Chondrocyte (in vitro differentiated cells): Measurements from ENCODE around the gene TMEM250. TPM values are rescaled to one million over a fixed set of nuclear protein-coding genes. Genes with fewer than 3 reads are reported as not detected.

Experiments
- DNase-seq: peaks from one replicate; pipeline ENCODE4 v3.0.0; 2021; ENCODE audit warnings: mixed read lengths, low spot score
- H3K27ac Mint-ChIP-seq: one replicate; pipeline ENCODE4 v1.8.0; 2021; ENCODE audit warnings: mild to moderate bottlenecking, moderate library complexity, mixed read lengths; ENCODE audit not compliant: unreplicated experiment
- H3K27me3 Mint-ChIP-seq: 2 replicates; pipeline ENCODE4 v1.8.0; 2021; ENCODE audit warnings: low read depth, mixed read lengths
- H3K36me3 Mint-ChIP-seq: 2 replicates; pipeline ENCODE4 v1.8.0; 2021; ENCODE audit warnings: low read depth, mixed read lengths
- H3K4me1 Mint-ChIP-seq: 2 replicates; pipeline ENCODE4 v1.8.0; 2021; ENCODE audit warnings: low read depth, mild to moderate bottlenecking, mixed read lengths
- H3K4me3 Mint-ChIP-seq: one replicate; pipeline ENCODE4 v1.8.0; 2021; ENCODE audit warnings: mild to moderate bottlenecking, moderate library complexity, mixed read lengths; ENCODE audit not compliant: unreplicated experiment
- H3K9me3 Mint-ChIP-seq: 2 replicates; pipeline ENCODE4 v1.8.0; 2021; ENCODE audit warnings: low read depth, mixed read lengths
- CTCF ChIP-seq: fragments of 200-600 bp; sonication (generic); IDR thresholded peaks from 2 replicates; pipeline ENCODE4 v1.5.0; 2021; ENCODE audit warnings: antibody characterized with exemption, mild to moderate bottlenecking, moderate library complexity
- total RNA-seq: library from RNA; stranded (reverse); gene quantifications from 3 replicates; pipeline ENCODE4 v1.2.1, GENCODE V29; 2021

Gene TMEM250
- total RNA-seq, 1 donor from 2014 or later = 37.3 TPM

GRCh38 chr9:136093346-136093986 lies 25.2 kb downstream of the TMEM250 start:
- Mint-ChIP-seq H3K4me1 (peaks cover 45% of the 10 kb centered on the region), H3K27me3 (peaks cover 2% of the 10 kb centered on the region)
- TF ChIP-seq CTCF = no peak

GRCh38 chr9:136092741-136093140 lies 25.9 kb downstream of the TMEM250 start:
- Mint-ChIP-seq H3K4me1 (peaks cover 45% of the 10 kb centered on the region), H3K27ac (peak overlapping the region; percentile 83)

More at GRCh38 chr9:136093346-136093986, 25.2 kb downstream of the TMEM250 start:
- H3K36me3 Mint-ChIP-seq = no peaks in the 10 kb centered on the region
- H3K9me3 Mint-ChIP-seq = no peaks in the 10 kb centered on the region
- H3K27ac Mint-ChIP-seq = peak overlapping the region; percentile 83
- peak overlapping the region; percentile 76 for H3K4me3 Mint-ChIP-seq
- DNase-seq = no peak

GRCh38 chr9:136092353-136092650 lies 26.4 kb downstream of the TMEM250 start:
- no peak for DNase-seq
- Mint-ChIP-seq H3K4me1 (peaks cover 45% of the 10 kb centered on the region), H3K9me3 (no peaks in the 10 kb centered on the region), H3K27ac (peak overlapping the region; percentile 83), H3K27me3 (no peaks in the 10 kb centered on the region), H3K36me3 (no peaks in the 10 kb centered on the region), H3K4me3 (no peak overlapping the region)
- TF ChIP-seq CTCF = no peak

More at GRCh38 chr9:136092741-136093140, 25.9 kb downstream of the TMEM250 start:
- Mint-ChIP-seq H3K9me3 (no peaks in the 10 kb centered on the region), H3K27me3 (no peaks in the 10 kb centered on the region), H3K36me3 (no peaks in the 10 kb centered on the region), H3K4me3 (peak overlapping the region; percentile 76)
- DNase-seq = no peak
- peak; percentile 23 for TF ChIP-seq CTCF

- no peak for TF ChIP-seq CTCF
- no peaks in the 10 kb centered on the region for H3K9me3 Mint-ChIP-seq
- peak overlapping the region; percentile 51 for H3K4me3 Mint-ChIP-seq
- H3K27me3 Mint-ChIP-seq = no peaks in the 10 kb centered on the region
- peaks cover 48% of the 10 kb centered on the region for H3K4me1 Mint-ChIP-seq
- DNase-seq = no peak
- peak overlapping the region; percentile 87 for H3K27ac Mint-ChIP-seq
- H3K36me3 Mint-ChIP-seq = no peaks in the 10 kb centered on the region
These were observed 26.9 kb downstream of the TMEM250 start for GRCh38 chr9:136091582-136092352.

GRCh38 chr9:136090768-136091581 lies 27.7 kb downstream of the TMEM250 start:
- Mint-ChIP-seq H3K36me3 (no peaks in the 10 kb centered on the region), H3K27ac (peak overlapping the region; percentile 87), H3K4me1 (peaks cover 51% of the 10 kb centered on the region), H3K9me3 (no peaks in the 10 kb centered on the region), H3K27me3 (no peaks in the 10 kb centered on the region), H3K4me3 (peak overlapping the region; percentile 51)
- no peak for TF ChIP-seq CTCF
- DNase-seq = no peak
